B cell (primary cell): ENCODE measurements around the gene LSM14B. TPM values are rescaled to one million over a fixed set of nuclear protein-coding genes. Genes with fewer than 3 reads are reported as not detected.

Source experiments
- ATAC-seq: fragments of 200-7000 bp; cut with Tn5 transposase; one replicate; pipeline ENCODE4 v1.10.0; 2021; ENCODE audit warnings: low read depth, mild to moderate bottlenecking, moderate number of reproducible peaks, moderate library complexity
- CTCF ChIA-PET: fragments of 350-600 bp; sonication (Branson Sonifier 250); formaldehyde crosslinking; loops from one replicate; lab custom pipeline; 2021; ENCODE audit warnings: antibody characterized with exemption, inconsistent platforms; lab: Charles Lee
- POLR2A ChIA-PET: fragments of 350-600 bp; sonication (Branson Sonifier 250); formaldehyde crosslinking; loops from one replicate; lab custom pipeline; 2021; ENCODE audit warnings: antibody characterized with exemption; lab: Charles Lee
- DNase-seq: peaks from one replicate; pipeline ENCODE4 v3.0.0; 2013
- H2AFZ ChIP-seq: 2 replicates; pipeline ENCODE4 v1.6.1; 2012; ENCODE audit warnings: mild to moderate bottlenecking, low read depth, low read length; ENCODE audit not compliant: insufficient read depth, poor library complexity, severe bottlenecking
- H3K27ac ChIP-seq, 2 donors: 1 replicate in 1 of 2; 2 replicates in 1 of 2; pipeline ENCODE4 v1.5.1; 2012 to 2013; ENCODE audit warnings: low read length in 2 of 2, mild to moderate bottlenecking in 2 of 2, moderate library complexity in 1 of 2
- H3K27me3 ChIP-seq, 4 experiments: fragments of 200-600 bp in 1 of 4; sonication (generic) in 1 of 4; replicated peaks in 1 of 4; 1 replicate in 2 of 4; 2 replicates in 2 of 4; pipeline versions ENCODE4 v1.6.1 to v1.7.0; 2013 to 2016; ENCODE audit warnings: low read length in 3 of 4, mild to moderate bottlenecking in 2 of 4, mixed read lengths in 1 of 4, moderate library complexity in 1 of 4; ENCODE audit not compliant: insufficient read depth in 4 of 4, control insufficient read depth in 3 of 4; ENCODE audit errors: control extremely low read depth in 1 of 4
- H3K36me3 ChIP-seq, 2 experiments: replicated peaks in 1 of 2; 1 replicate in 1 of 2; 2 replicates in 1 of 2; pipeline versions ENCODE4 v1.6.1 to v1.7.1; 2013; ENCODE audit warnings: low read length in 1 of 2; ENCODE audit not compliant: insufficient read depth in 2 of 2, control insufficient read depth in 1 of 2; ENCODE audit errors: control extremely low read depth in 1 of 2, extremely low read depth in 1 of 2
- H3K4me1 ChIP-seq, 2 donors: fragments of 200-600 bp in 1 of 2; sonication (generic) in 1 of 2; 1 replicate in 1 of 2; 2 replicates in 1 of 2; pipeline versions ENCODE4 v1.5.1 to v1.6.1; 2013 to 2017; ENCODE audit warnings: low read length in 2 of 2; ENCODE audit not compliant: control insufficient read depth in 2 of 2, insufficient read depth in 2 of 2
- H3K4me2 ChIP-seq: replicated peaks from 2 replicates; pipeline ENCODE3; 2012; ENCODE audit warnings: mild to moderate bottlenecking, low read depth, low read length; ENCODE audit not compliant: poor library complexity, severe bottlenecking
- H3K4me3 ChIP-seq, 5 experiments: fragments of 200-600 bp in 1 of 5; sonication (generic) in 1 of 5; 1 replicate in 3 of 5; 2 replicates in 2 of 5; pipeline versions ENCODE4 v1.5.1 to v1.7.0; 2011 to 2016; ENCODE audit warnings: low read length in 4 of 5, mild to moderate bottlenecking in 4 of 5, low read depth in 2 of 5, control low read depth in 1 of 5, moderate library complexity in 1 of 5; ENCODE audit not compliant: insufficient read depth in 1 of 5; ENCODE audit errors: control extremely low read depth in 1 of 5, extremely low read depth in 1 of 5
- H3K79me2 ChIP-seq: fragments of 200-600 bp; sonication (generic); one replicate; pipeline ENCODE4 v1.6.0; 2016; ENCODE audit warnings: low read length; ENCODE audit not compliant: control insufficient read depth, insufficient read depth
- H3K9ac ChIP-seq: fragments of 200-600 bp; sonication (generic); 2 replicates; pipeline ENCODE4 v1.6.1; 2017; ENCODE audit warnings: mild to moderate bottlenecking, low read length, moderate library complexity
- H3K9me3 ChIP-seq, 3 donors: one replicate each; pipeline versions ENCODE4 v1.6.1 to v1.7.1; 2013; ENCODE audit warnings: low read length in 2 of 3; ENCODE audit not compliant: control insufficient read depth in 2 of 3, insufficient read depth in 1 of 3; ENCODE audit errors: control extremely low read depth in 1 of 3
- H4K20me1 ChIP-seq: 2 replicates; pipeline ENCODE4 v1.6.0; 2012; ENCODE audit warnings: mild to moderate bottlenecking, low read length; ENCODE audit not compliant: insufficient read depth, control insufficient read depth, poor library complexity, severe bottlenecking
- H3K27ac Mint-ChIP-seq: one replicate; pipeline ENCODE4 v1.8.0; 2021; ENCODE audit warnings: mixed read lengths
- H3K27me3 Mint-ChIP-seq: one replicate; pipeline ENCODE4 v1.8.0; 2021; ENCODE audit warnings: mixed read lengths
- H3K4me1 Mint-ChIP-seq: one replicate; pipeline ENCODE4 v1.8.0; 2021; ENCODE audit warnings: mixed read lengths
- H3K4me3 Mint-ChIP-seq: one replicate; pipeline ENCODE4 v1.8.0; 2021; ENCODE audit warnings: mixed read lengths
- H3K9me3 Mint-ChIP-seq: one replicate; pipeline ENCODE4 v1.8.0; 2022; ENCODE audit warnings: mixed read lengths; ENCODE audit not compliant: insufficient read depth
- CTCF ChIP-seq: fragments of 200-600 bp; IDR thresholded peaks from one replicate; pipeline ENCODE4 v1.8.0; 2022; ENCODE audit warnings: antibody characterized with exemption, mild to moderate bottlenecking
- EZH2 ChIP-seq: IDR thresholded peaks from 2 replicates; pipeline ENCODE4 v1.6.1; 2012; ENCODE audit warnings: borderline replicate concordance, low read depth, mild to moderate bottlenecking, moderate library complexity, low read length; ENCODE audit not compliant: insufficient read depth, poor library complexity, severe bottlenecking
- WGBS: methylation state at CpG from one replicate; pipeline ENCODE4 v1.1.5; 2013; ENCODE audit warnings: missing lambda C conversion rate; ENCODE audit not compliant: insufficient coverage; 5-methylcytosine and 5-hydroxymethylcytosine counted together
- intact Hi-C: fragments of 100-400 bp; cut with micrococcal nuclease; formaldehyde crosslinking; loops from one replicate; pipeline ENCODE4 v1.10.0; 2022
- polyA plus RNA-seq: library from polyadenylated mRNA; depleted of rRNA; stranded (reverse); fragments of >200 nt; gene quantifications from 2 replicates; pipeline ENCODE4 v1.2.3, GENCODE V29; 2012
- total RNA-seq, 2 donors: library from RNA; stranded (reverse); fragments of 120-200 nt in 1 of 2; gene quantifications; 1 replicate in 1 of 2; 2 replicates in 1 of 2; pipeline versions ENCODE4 v1.2.3 to v1.2.4, GENCODE V29; 2013 to 2022

The LSM14B gene
- total and polyA plus RNA-seq, 2 donors (not counting 1 experiment from before 2014, with no cell fraction given): 26.8 to 52.8 TPM

DNA sequence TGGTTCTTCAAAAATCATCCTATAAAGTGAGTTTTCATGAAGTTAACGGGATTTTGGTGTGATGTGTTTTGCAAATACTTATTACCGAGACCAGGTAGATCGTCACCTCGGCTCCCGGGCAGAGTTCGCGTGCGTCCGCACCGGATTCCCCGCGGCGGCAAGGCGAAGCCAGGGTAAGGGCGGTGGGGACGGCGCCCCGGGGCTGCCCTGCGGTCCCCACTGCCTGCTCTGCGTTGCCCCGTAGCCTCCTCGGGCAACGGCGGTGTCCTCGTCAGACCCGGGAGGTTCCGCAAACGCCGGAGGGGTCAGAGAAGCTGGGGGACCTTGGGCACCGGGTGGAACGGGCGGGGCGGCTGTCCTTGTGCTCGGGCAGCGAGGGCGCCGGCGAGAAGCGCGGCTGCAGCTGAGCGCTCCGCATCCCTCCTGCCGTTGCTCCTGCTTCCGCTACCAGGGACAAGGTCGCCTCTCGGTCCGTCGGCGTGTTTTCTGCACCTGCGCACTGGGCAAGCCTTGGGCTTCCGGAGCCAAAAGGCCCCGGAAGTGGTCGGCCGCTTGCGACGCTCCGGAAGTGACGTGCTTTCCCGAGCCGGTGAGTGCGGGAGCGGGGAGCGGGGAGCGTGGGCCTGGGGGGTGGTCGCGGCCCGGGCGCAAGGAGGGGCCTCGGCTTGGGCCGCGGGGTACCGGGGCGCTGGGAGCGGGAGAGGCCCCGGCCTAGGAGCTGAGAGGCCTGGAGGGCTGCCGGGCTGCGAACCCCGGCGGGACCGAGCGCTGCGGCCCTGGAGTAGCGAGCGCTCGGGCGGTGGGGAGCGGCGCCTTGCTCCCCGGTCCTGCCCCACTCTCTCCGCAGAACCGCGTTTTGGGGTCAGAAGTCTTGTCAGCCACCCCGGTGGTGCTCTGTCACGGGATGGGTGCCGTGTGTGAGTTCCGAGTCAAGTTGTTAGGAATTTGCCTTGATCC lies 60.5 kb downstream of the LSM14B start, which contains the start of gene MTG2:
MTG2 (plus strand) TSS at position 560 of the 957 bp plus-strand sequence. CDS start 10,393 bp downstream, outside the sequence.
- no peaks in the 10 kb centered on the region for H3K9me3 Mint-ChIP-seq
- intact Hi-C loops: loop anchor here (1.0 to 5.0 kb wide), 6 partner anchors 39 to 770 kb away; partner anchors contain the start of genes ADRM1, LSM14B, OSBPL2 and PSMA7
- ATAC-seq (peak; percentile 90), DNase-seq (peak; percentile 96)
- H3K27me3 ChIP-seq: no peaks in the 10 kb centered on the region
- H3K4me1 ChIP-seq: peaks cover 13 to 18% of the 10 kb centered on the region in 2 donors
- no peaks in the 10 kb centered on the region for H3K9me3 ChIP-seq
- peak within 1 kb of the TSS; percentile 93 for H2AFZ ChIP-seq
- H4K20me1 ChIP-seq: peaks cover 14% of the 10 kb centered on the region
- H3K4me1 Mint-ChIP-seq: peaks cover 39% of the 10 kb centered on the region
- H3K4me3 Mint-ChIP-seq: peak within 1 kb of the TSS; percentile 97
- no peaks in the 10 kb centered on the region for H3K36me3 ChIP-seq
- peaks cover 45% of the 10 kb centered on the region for H3K79me2 ChIP-seq
- ChIA-PET CTCF (no interaction called here), POLR2A (no interaction called here)
- H3K27ac ChIP-seq: peak within 1 kb of the TSS; percentile 86 to 97
- peak within 1 kb of the TSS; percentile 81 to 88 (median 84) for H3K4me3 ChIP-seq
- H3K27me3 Mint-ChIP-seq: no peaks in the 10 kb centered on the region
- no peak for TF ChIP-seq CTCF
- no peak for TF ChIP-seq EZH2
- under 1% methylated on average over 92 of the region's 96 CpGs for WGBS
- H3K4me2 ChIP-seq: peak within 1 kb of the TSS; percentile 96
- peak within 1 kb of the TSS; percentile 95 for H3K9ac ChIP-seq
- peak within 1 kb of the TSS; percentile 98 for H3K27ac Mint-ChIP-seq
